Mucosa of gallbladder (tissue), 1 donor: ENCODE results near the gene NRARP. TPM values are rescaled to one million over a fixed set of nuclear protein-coding genes. Genes with fewer than 3 reads are reported as not detected.

ENCODE experiments used
- DNase-seq: peaks from one replicate; pipeline ENCODE4 v3.0.0-alpha.2; 2020; ENCODE audit warnings: low spot score
- total RNA-seq: library from RNA; stranded (reverse); gene quantifications from one replicate; pipeline ENCODE4 v1.2.1, GENCODE V29; 2021
- donor health status: DM: no; HTN: no; CAD: no.

NRARP gene
- total RNA-seq, 1 donor from 2014 or later: 124 TPM

- DNase-seq: no peak
Observed at GRCh38 chr9:137321726-137322361, 19.8 kb upstream of the NRARP start.

- no peak for DNase-seq
Observed at GRCh38 chr9:137320555-137321384, 18.7 kb upstream of the NRARP start.

GRCh38 chr9:137319739-137320551 lies 17.9 kb upstream of the NRARP start:
- DNase-seq: no peak

GRCh38 chr9:137319011-137319738 lies 17.1 kb upstream of the NRARP start:
- DNase-seq: no peak

- no peak for DNase-seq
Observed at GRCh38 chr9:137318602-137319001, 16.5 kb upstream of the NRARP start.

- DNase-seq: no peak
Observed at GRCh38 chr9:137317718-137318511, 15.8 kb upstream of the NRARP start.

GRCh38 chr9:137317021-137317717 lies 15.1 kb upstream of the NRARP start:
- DNase-seq: no peak

GRCh38 chr9:137316012-137316981 lies 14.2 kb upstream of the NRARP start:
- no peak for DNase-seq

- no peak for DNase-seq
Observed at GRCh38 chr9:137315581-137316011, 13.5 kb upstream of the NRARP start.

GRCh38 chr9:137314561-137315560 lies 12.8 kb upstream of the NRARP start:
- peak; percentile 10 for DNase-seq

GRCh38 chr9:137313956-137314560 lies 12.0 kb upstream of the NRARP start:
- no peak for DNase-seq

GRCh38 chr9:137313326-137313936 lies 11.4 kb upstream of the NRARP start:
- DNase-seq: no peak

- no peak for DNase-seq
Observed at GRCh38 chr9:137312852-137313325, 10.8 kb upstream of the NRARP start.

- no peak for DNase-seq
Observed at GRCh38 chr9:137311986-137312851, 10.1 kb upstream of the NRARP start.

- DNase-seq: no peak
Observed at GRCh38 chr9:137311171-137311985, 9.3 kb upstream of the NRARP start.
